GM12875 (cell line): ENCODE results near the gene ADGRG4.

ENCODE experiments used
- H3K4me3 ChIP-seq: one replicate; pipeline ENCODE4 v1.5.1; 2011; ENCODE audit warnings: low read depth, low read length, control low read depth
- CTCF ChIP-seq: IDR thresholded peaks from 2 replicates; pipeline ENCODE4 v1.5.1; 2011; ENCODE audit warnings: low read depth, mild to moderate bottlenecking, control low read depth, inconsistent platforms, low read length, moderate library complexity, borderline replicate concordance; ENCODE audit not compliant: insufficient read depth

ADGRG4 gene

GRCh38 chrX:136344320-136344719, 43.6 kb downstream of the ADGRG4 start:
- H3K4me3 ChIP-seq, result no peak overlapping the region
- TF ChIP-seq CTCF, result no peak

- no peak for TF ChIP-seq CTCF
- no peak overlapping the region for H3K4me3 ChIP-seq
Measured at GRCh38 chrX:136346506-136346905, 45.7 kb downstream of the ADGRG4 start.

DNA sequence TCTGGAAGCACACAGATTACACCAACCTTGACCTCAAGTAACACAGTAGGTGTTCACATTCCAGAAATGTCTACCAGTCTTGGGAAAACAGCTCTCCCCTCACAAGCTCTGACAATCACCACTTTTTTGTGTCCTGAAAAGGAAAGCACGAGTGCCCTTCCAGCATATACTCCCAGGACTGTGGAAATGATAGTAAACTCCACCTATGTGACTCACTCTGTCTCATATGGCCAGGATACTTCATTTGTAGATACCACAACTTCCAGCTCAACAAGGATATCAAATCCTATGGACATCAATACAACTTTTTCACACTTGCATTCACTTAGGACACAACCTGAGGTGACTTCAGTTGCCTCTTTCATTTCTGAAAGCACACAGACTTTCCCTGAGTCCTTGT, 46.9 kb downstream of the ADGRG4 start:
- TF ChIP-seq CTCF, result no peak
- no peak overlapping the region for H3K4me3 ChIP-seq

GRCh38 chrX:136353526-136354093, 52.8 kb downstream of the ADGRG4 start:
- no peak for TF ChIP-seq CTCF
- no peak overlapping the region for H3K4me3 ChIP-seq

DNA sequence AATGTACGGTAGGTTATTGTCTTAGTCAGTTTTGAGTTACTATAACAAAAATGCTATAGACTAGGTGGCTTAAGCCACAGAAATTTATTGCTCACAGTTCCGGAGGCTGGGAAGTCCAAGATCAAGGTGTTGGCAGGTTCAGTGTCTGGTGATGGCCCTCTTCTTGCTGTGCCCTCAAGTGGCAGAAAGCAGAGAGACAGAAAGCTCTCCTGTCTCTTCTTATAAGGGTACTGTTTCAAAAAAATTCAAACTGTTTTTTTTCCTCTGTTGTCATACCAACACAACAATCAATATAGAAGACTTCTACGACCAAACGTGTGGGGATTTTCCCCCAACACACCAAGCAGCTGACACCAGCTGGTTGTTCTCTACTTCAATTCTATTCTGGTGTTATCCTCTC, 53.4 kb downstream of the ADGRG4 start:
- no peak overlapping the region for H3K4me3 ChIP-seq
- no peak for TF ChIP-seq CTCF

- no peak for TF ChIP-seq CTCF
- H3K4me3 ChIP-seq, result no peak overlapping the region
Measured at GRCh38 chrX:136369377-136369776, 68.6 kb downstream of the ADGRG4 start.

- no peak for TF ChIP-seq CTCF
- H3K4me3 ChIP-seq, result no peak overlapping the region
Measured at GRCh38 chrX:136376713-136377112, 76.0 kb downstream of the ADGRG4 start.
